HFFc6 (cell line): ENCODE data around the gene THOC2. TPM values are rescaled to one million over a fixed set of nuclear protein-coding genes. Genes with fewer than 3 reads are reported as not detected.

Experiments
- DNase-seq: peaks from one replicate; pipeline ENCODE4 v3.0.0-alpha.2; 2018
- H3K27ac Mint-ChIP-seq: 2 replicates; pipeline ENCODE4 v1.8.0; 2020; ENCODE audit warnings: mild to moderate bottlenecking, mixed read lengths
- H3K27me3 Mint-ChIP-seq: 2 replicates; pipeline ENCODE4 v1.8.0; 2021; ENCODE audit warnings: mild to moderate bottlenecking, moderate library complexity, mixed read lengths; ENCODE audit not compliant: insufficient read depth
- H3K36me3 Mint-ChIP-seq: 2 replicates; pipeline ENCODE4 v1.8.0; 2021; ENCODE audit warnings: low read depth, mixed read lengths
- H3K4me1 Mint-ChIP-seq: 2 replicates; pipeline ENCODE4 v1.8.0; 2020; ENCODE audit warnings: low read depth, mixed read lengths
- H3K4me3 Mint-ChIP-seq: 2 replicates; pipeline ENCODE4 v1.8.0; 2020; ENCODE audit warnings: mild to moderate bottlenecking, moderate library complexity, mixed read lengths
- H3K9me3 Mint-ChIP-seq: 2 replicates; pipeline ENCODE4 v1.8.0; 2020; ENCODE audit warnings: mild to moderate bottlenecking, mixed read lengths
- CTCF ChIP-seq: fragments of 200-600 bp; sonication (generic); IDR thresholded peaks from 2 replicates; pipeline ENCODE4 v1.5.0; 2021; ENCODE audit warnings: antibody characterized with exemption, mild to moderate bottlenecking
- total RNA-seq, 6 experiments: library from RNA; stranded (reverse); fragmentation: NEBNext Ultra II Directional; extraction: Animal tissue kit (Norgen Biotek cat#: 25700); gene quantifications; 2 replicates in 1 of 6; 3 replicates in 5 of 6; pipeline ENCODE4 v1.2.3, GENCODE V29; 2021

THOC2 gene
- total RNA-seq, 6 experiments from 2014 or later, result 49.9 to 54.3 (median 52.9) TPM

- no peak overlapping the region for H3K4me3 Mint-ChIP-seq
- H3K27ac Mint-ChIP-seq, result no peak overlapping the region
- TF ChIP-seq CTCF, result no peak
- no peak for DNase-seq
- peaks cover 20% of the 10 kb centered on the region for H3K4me1 Mint-ChIP-seq
- peaks cover 6% of the 10 kb centered on the region for H3K9me3 Mint-ChIP-seq
- peaks cover 6% of the 10 kb centered on the region; the same call in 1 of the 2 replicates for H3K36me3 Mint-ChIP-seq
- H3K27me3 Mint-ChIP-seq, result peaks cover 1% of the 10 kb centered on the region; the same call in 1 of the 2 replicates
Measured at GRCh38 chrX:123753656-123754350, 21.0 kb upstream of the THOC2 start.

- H3K36me3 Mint-ChIP-seq, result no peaks in the 10 kb centered on the region
- peaks cover 1% of the 10 kb centered on the region; the same call in 1 of the 2 replicates for H3K27me3 Mint-ChIP-seq
- peaks cover 7% of the 10 kb centered on the region for H3K4me1 Mint-ChIP-seq
- no peak overlapping the region for H3K27ac Mint-ChIP-seq
- no peaks in the 10 kb centered on the region for H3K9me3 Mint-ChIP-seq
- no peak for TF ChIP-seq CTCF
- no peak for DNase-seq
- no peak overlapping the region for H3K4me3 Mint-ChIP-seq
Measured at GRCh38 chrX:123749643-123750042, 16.8 kb upstream of the THOC2 start.

- no peak for DNase-seq
- Mint-ChIP-seq H3K9me3 (no peaks in the 10 kb centered on the region), H3K4me3 (no peak overlapping the region), H3K27me3 (no peaks in the 10 kb centered on the region), H3K36me3 (no peaks in the 10 kb centered on the region), H3K4me1 (peaks cover 7% of the 10 kb centered on the region), H3K27ac (no peak overlapping the region)
- no peak for TF ChIP-seq CTCF
Measured at GRCh38 chrX:123745511-123745910, 12.7 kb upstream of the THOC2 start.

GRCh38 chrX:123743312-123743711 lies 10.5 kb upstream of the THOC2 start:
- no peaks in the 10 kb centered on the region for H3K36me3 Mint-ChIP-seq
- H3K27me3 Mint-ChIP-seq, result no peaks in the 10 kb centered on the region; the same call in 1 of the 2 replicates
- H3K4me3 Mint-ChIP-seq, result no peak overlapping the region
- H3K4me1 Mint-ChIP-seq, result no peaks in the 10 kb centered on the region; the same call in 1 of the 2 replicates
- H3K27ac Mint-ChIP-seq, result no peak overlapping the region
- no peak for DNase-seq
- TF ChIP-seq CTCF, result no peak
- H3K9me3 Mint-ChIP-seq, result no peaks in the 10 kb centered on the region

- Mint-ChIP-seq H3K27ac (no peak overlapping the region), H3K4me3 (no peak overlapping the region), H3K36me3 (no peaks in the 10 kb centered on the region), H3K9me3 (no peaks in the 10 kb centered on the region), H3K4me1 (no peaks in the 10 kb centered on the region; the same call in 1 of the 2 replicates), H3K27me3 (no peaks in the 10 kb centered on the region; the same call in 1 of the 2 replicates)
- no peak for DNase-seq
- no peak for TF ChIP-seq CTCF
Measured at GRCh38 chrX:123742440-123742839, 9.6 kb upstream of the THOC2 start.
